Cerebellar cortex (tissue), 1 donor: ENCODE results near the gene EXOC6B.

Source experiments
- DNase-seq: peaks from one replicate; pipeline ENCODE4 v3.0.0-alpha.2; 2015; ENCODE audit warnings: low spot score

EXOC6B gene

DNA sequence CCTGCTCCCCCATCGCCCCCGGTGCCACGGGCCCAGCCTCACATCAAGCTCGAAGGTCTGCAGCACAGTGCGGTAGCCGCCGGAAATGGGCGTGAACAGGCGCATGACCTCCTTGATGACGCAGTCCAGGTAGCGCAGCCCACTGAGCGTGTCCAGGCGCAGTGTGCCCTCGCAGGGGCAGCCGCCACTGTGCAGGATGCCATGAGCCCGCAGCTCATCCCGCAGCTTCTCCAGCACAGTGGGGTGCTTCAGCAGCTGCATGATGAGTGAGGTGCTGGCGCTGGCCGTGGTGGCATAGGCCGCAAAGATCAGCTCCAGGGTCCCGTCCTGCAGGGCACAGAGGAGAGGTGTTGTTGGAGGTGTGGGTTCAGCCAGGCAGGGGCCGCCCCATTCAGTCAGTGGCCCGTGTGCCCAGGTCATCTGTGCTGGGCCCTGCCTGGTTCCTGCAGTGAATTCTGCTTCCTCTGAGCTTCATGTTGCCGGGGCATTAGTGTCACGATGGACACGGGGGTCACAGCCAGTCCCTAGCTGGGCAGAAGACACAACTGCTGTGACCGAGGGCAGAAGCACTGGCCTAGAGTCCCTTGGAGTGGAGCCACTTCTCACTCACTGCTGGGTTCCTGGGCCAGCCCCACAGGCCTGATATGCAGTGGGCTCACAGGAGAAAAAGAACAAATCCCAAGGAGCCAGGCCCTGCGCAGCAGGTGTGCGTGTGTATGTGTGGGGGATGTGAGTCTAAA, 692.7 kb downstream of the EXOC6B start:
- DNase-seq = no peak

DNA sequence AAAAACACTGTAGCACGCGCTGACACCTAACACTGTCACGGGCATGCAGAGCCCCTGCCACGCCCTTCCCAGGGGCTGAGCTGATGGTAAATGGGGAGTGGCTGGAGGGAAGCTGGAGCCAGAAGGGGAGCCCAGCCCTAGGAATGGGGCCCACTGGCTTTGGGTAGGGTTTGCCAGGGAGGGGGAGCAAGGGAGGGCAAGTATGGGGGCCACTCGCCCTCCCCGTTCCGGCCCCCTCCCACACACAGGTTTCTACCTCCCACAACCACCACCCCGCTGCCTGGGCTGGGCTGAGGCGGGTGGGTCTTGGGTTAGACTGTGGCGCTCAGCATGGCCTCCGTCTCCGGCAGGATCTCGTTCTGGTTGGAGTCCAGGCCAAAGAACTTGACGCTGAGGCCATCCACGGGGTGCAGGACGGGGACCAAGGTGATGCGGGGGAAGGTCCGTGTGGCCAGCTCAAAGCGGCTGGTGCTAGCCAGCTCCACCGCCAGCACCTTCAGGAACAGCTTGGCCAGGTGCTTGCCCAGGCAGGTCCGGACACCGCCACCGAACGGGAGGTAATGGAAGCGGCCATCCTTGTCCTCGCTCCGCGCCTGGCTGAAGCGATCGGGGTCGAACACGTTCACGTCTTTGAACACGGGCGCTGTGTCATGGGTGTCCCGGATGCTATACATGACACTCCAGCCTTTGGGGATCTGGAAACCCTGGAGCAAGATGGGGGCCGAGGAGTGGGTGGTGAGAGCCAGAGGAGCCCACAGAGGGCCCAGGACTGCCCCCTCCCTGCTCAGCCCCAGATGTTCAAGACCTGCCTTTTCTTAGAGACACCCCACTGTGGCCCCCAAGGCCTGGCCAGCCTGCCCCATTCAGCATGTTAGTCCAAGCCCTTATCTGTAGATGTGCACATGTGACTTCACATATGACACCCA, 693.7 kb downstream of the EXOC6B start:
- DNase-seq = no peak

GRCh38 chr2:72131371-72131891, 694.4 kb downstream of the EXOC6B start:
- no peak for DNase-seq

DNA sequence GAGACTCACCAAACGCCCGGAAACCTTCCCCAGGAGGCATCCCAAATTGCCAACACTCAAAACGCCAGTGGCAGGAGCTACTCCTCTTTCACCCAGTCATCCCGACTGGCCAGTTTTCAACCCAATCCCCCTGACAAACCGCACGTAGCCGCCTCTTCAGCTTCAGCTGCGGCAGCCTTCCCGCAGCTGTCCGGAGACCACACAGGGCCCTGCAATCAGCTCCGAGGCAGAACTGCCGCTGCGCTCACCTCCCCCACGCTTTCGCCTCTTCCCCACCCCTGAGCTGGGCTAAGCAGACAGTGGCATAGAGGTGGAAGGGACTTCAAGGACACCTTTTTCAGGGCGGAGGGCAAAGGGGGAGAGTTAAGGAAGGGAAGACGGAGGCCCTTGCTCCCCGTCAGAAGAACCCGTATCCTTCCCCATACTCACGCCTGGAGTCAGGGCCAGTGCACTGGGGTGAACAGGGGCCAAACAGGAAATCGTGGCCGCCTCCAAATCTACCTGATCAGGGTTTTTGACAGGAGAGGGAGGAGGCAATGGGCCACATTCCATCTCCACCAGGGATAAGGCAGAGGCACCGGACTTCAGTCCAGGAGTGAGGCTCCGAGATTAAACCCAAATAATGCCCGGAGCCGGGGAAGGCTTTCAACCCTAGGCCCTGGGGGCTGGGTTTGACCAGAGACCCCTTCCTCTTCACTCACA, 695.0 kb downstream of the EXOC6B start:
- DNase-seq = no peak

GRCh38 chr2:72129681-72130340, 696.0 kb downstream of the EXOC6B start:
- no peak for DNase-seq

GRCh38 chr2:72128843-72129227, 697.0 kb downstream of the EXOC6B start:
- no peak for DNase-seq

DNA sequence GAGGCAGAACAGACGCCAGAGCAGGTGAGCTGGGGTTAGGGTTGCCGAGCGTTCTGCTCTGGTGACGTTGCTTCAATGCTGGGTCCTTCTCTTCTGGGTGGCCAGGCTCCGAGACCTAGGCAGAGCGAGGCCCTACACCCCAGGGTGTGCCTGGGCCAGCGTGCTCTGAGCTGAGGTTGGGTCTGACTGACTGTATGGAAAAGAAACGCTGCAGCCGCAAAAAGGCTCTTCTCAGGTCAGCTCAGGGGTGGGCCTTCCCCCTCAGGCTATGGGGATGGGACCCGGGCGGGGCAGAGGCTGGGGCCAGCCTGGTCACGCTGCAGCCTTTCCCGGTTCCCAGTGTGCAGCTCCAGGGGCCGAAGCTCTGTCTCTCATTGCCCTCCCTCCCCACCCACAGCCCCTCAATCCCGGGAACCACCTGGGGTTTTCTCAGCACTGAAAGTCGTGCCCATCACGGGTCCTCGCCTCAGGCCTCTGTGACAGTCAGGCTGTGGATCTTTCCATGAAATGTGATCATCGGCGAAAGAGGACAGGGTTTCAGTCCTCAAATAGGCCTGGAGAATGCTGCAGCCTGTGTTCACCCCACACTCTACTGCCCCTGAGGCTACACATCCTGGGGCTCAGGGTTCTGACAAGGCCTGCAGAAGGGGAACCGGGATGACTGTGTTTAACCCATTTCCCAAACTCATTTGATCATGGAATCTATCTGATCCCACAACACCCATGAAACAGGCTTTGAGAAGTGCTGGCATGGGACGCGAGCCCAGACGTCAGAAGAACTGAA, 697.6 kb downstream of the EXOC6B start:
- DNase-seq = no peak

DNA sequence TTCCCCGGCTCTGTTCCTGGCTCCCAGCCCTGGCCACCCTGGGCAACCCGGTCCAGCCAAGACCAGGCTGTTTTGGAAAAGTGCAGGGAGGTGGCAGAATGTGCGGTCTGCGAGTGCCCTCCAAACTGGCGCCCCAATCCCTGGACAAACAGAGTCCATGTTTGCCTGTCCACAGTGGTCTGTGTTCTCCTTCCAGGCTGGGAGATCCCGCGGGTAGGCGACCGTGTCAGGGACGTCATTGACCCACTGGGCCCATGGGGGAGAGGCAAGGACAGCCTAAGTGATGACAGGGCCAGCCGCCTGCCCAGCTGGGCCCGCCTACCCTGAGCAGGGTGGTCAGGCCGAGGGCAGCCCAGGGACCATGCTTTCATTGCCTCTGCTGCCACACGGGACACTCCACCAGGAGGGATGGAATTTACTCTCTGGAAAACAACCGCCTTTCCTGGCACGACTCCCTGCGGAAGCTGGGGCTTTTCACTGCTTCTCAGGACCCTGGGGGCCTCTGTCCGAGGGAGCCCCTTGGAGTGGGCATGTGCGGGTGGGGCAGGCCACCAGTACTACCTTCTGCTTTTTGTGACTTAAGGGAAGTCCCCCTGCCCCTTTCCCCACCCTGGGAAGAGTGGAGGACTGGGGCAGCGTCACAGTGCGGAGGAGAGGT, 698.3 kb downstream of the EXOC6B start:
- DNase-seq = no peak

DNA sequence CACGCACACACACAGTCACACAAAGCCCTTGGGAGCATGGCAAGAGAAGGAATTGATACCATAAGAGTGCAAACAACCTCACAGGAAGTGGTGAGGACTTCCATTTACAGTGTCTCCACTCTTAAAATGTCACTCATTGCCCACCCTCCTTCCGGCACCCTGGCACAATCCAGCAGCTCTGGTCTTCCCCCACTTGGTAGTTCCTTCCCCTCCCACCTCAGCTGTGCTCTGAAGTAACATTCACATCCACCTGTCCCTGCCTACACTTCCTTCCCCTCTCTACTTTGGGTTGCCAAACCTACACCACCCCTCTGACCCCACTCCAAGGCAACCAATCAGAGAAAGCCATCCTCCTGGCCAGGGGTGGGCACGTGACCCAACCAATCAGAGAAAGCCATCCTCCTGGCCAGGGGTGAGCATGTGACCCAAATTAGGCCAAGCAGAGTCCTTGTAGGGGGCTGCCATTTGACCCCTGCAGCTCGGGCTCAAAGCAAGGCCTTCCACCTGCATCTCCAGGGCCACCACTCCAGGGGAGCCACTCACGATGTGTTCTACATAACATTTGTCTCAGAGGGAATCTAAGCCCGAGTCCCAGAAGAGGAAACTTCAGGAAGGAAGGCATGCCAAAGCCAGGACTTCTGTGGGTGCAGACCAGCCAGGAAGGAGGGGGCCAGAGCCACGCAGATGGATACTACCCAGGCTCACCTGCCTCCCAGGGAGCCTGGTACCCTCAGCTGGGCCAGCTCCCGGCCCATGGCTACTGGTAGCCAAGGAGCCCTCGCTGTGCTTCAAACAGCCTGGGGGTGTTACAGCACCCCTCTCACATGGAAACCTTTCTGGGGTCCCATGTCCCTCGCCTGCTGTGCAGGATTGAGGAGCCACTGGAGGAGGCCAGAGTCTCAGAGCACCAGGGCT, 699.4 kb downstream of the EXOC6B start:
- no peak for DNase-seq
